CD8-positive, alpha-beta memory T cell (primary cell): Measurements from ENCODE around the gene SLC30A9. TPM values are rescaled to one million over a fixed set of nuclear protein-coding genes. Genes with fewer than 3 reads are reported as not detected.

ENCODE experiments used
- CTCF ChIA-PET: fragments of 350-600 bp; sonication (Branson Sonifier 250); formaldehyde crosslinking; loops from one replicate; lab custom pipeline; 2021; ENCODE audit warnings: antibody characterized with exemption; lab: Charles Lee
- POLR2A ChIA-PET: fragments of 350-600 bp; sonication (Branson Sonifier 250); formaldehyde crosslinking; loops from one replicate; lab custom pipeline; 2021; ENCODE audit warnings: antibody characterized with exemption; lab: Charles Lee
- DNase-seq, 5 donors: peaks; one replicate each; pipeline versions ENCODE4 v3.0.0 to v3.0.0-alpha.2; 2020 to 2022; ENCODE audit warnings: mixed read lengths in 1 of 5
- H3K27ac ChIP-seq: one replicate; pipeline ENCODE4 v1.7.0; 2013; ENCODE audit warnings: low read depth, mild to moderate bottlenecking, low read length, moderate library complexity
- H3K27me3 ChIP-seq: 2 replicates; pipeline ENCODE4 v1.7.0; 2013; ENCODE audit warnings: low read length, mild to moderate bottlenecking; ENCODE audit not compliant: insufficient read depth, poor library complexity, severe bottlenecking
- H3K36me3 ChIP-seq: 2 replicates; pipeline ENCODE4 v1.7.0; 2013; ENCODE audit warnings: mild to moderate bottlenecking, low read length, moderate library complexity; ENCODE audit not compliant: insufficient read depth
- H3K4me1 ChIP-seq: 2 replicates; pipeline ENCODE4 v1.7.0; 2013; ENCODE audit warnings: mild to moderate bottlenecking, low read length, moderate library complexity; ENCODE audit not compliant: insufficient read depth
- H3K4me3 ChIP-seq: 2 replicates; pipeline ENCODE4 v1.7.0; 2013; ENCODE audit warnings: mild to moderate bottlenecking, low read length
- H3K9me3 ChIP-seq: 2 replicates; pipeline ENCODE4 v1.7.0; 2013; ENCODE audit warnings: mild to moderate bottlenecking, low read length
- H3K27ac Mint-ChIP-seq, 8 donors: one replicate each; pipeline ENCODE4 v1.8.0; 2020 to 2021; ENCODE audit warnings: mixed read lengths in 8 of 8, mild to moderate bottlenecking in 6 of 8, inconsistent platforms in 3 of 8, moderate library complexity in 3 of 8
- H3K27me3 Mint-ChIP-seq, 2 donors: one replicate each; pipeline ENCODE4 v1.8.0; 2020 to 2021; ENCODE audit warnings: mixed read lengths in 2 of 2, mild to moderate bottlenecking in 1 of 2, moderate library complexity in 1 of 2
- H3K36me3 Mint-ChIP-seq, 3 donors: one replicate each; pipeline ENCODE4 v1.8.0; 2020 to 2021; ENCODE audit warnings: mixed read lengths in 3 of 3, inconsistent platforms in 1 of 3, mild to moderate bottlenecking in 1 of 3
- H3K4me1 Mint-ChIP-seq, 3 donors: one replicate each; pipeline ENCODE4 v1.8.0; 2020 to 2021; ENCODE audit warnings: mixed read lengths in 3 of 3, inconsistent platforms in 1 of 3, mild to moderate bottlenecking in 1 of 3
- H3K4me3 Mint-ChIP-seq, 7 donors: one replicate each; pipeline ENCODE4 v1.8.0; 2020 to 2021; ENCODE audit warnings: mixed read lengths in 7 of 7, mild to moderate bottlenecking in 6 of 7, moderate library complexity in 4 of 7, inconsistent platforms in 2 of 7
- H3K9me3 Mint-ChIP-seq, 5 donors: one replicate each; pipeline ENCODE4 v1.8.0; 2020 to 2022; ENCODE audit warnings: mixed read lengths in 5 of 5, mild to moderate bottlenecking in 3 of 5, moderate library complexity in 2 of 5, inconsistent platforms in 1 of 5
- polyA plus RNA-seq: library from polyadenylated mRNA; unstranded; fragments of 300-500 nt; fragmentation: Illumina TruSeq; gene quantifications from one replicate; pipeline ENCODE4 v1.2.3, GENCODE V29; 2021
- total RNA-seq, 2 experiments: library from RNA; stranded (reverse); gene quantifications; one replicate each; pipeline ENCODE4 v1.2.3, GENCODE V29; 2021

The SLC30A9 gene
- total and polyA plus RNA-seq, 3 experiments from 2014 or later = 32.9 to 56.7 (median 54.3) TPM

DNA sequence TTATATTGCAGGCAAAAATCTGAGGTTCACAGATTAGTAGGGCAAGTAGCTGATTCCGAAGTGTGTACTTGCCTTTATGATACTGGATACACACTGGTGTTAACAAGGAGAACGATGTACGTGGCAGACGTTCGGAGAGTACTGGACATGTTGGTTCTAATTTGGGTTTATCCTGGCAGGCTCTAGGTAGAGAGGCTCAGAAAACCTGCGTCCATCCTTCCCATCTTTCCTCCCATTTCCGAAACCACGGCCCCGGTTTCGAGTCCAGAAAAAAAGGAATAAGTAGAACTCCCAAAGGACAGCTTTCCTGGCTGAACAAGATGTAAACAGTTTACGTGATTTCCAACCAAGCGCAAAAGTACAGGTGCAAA is 351 bp upstream of the SLC30A9 start:
- CTCF ChIA-PET = interaction anchor here (1.7 kb wide), 1 partner anchor 11 kb away, joined by 4 read pairs; no protein-coding TSS in a partner anchor
- peak overlapping the region; percentile 91 to 100 (median 98) for H3K4me3 Mint-ChIP-seq
- H3K27me3 ChIP-seq = no peaks in the 10 kb centered on the region
- H3K36me3 ChIP-seq = no peaks in the 10 kb centered on the region
- peak overlapping the region; percentile 95 for H3K27ac ChIP-seq
- peaks cover 0 to 6% of the 10 kb centered on the region in 2 donors for H3K27me3 Mint-ChIP-seq
- peaks cover 28 to 45% (median 35%) of the 10 kb centered on the region in 3 donors for H3K4me1 Mint-ChIP-seq
- peaks cover 0 to 13% (median 0%) of the 10 kb centered on the region in 3 donors for H3K36me3 Mint-ChIP-seq
- peaks cover 29% of the 10 kb centered on the region for H3K4me1 ChIP-seq
- no peaks in the 10 kb centered on the region for H3K9me3 ChIP-seq
- H3K27ac Mint-ChIP-seq = peak overlapping the region; percentile 93 to 100 (median 99)
- DNase-seq = no peak
- peak overlapping the region; percentile 89 for H3K4me3 ChIP-seq
- POLR2A ChIA-PET = interaction anchor here (0.6 to 1.7 kb wide), 3 partner anchors 26 to 83 kb away, joined by 3 to 6 read pairs (median 6); partner anchors contain the start of gene TMEM33
- H3K9me3 Mint-ChIP-seq = no peaks in the 10 kb centered on the region

DNA sequence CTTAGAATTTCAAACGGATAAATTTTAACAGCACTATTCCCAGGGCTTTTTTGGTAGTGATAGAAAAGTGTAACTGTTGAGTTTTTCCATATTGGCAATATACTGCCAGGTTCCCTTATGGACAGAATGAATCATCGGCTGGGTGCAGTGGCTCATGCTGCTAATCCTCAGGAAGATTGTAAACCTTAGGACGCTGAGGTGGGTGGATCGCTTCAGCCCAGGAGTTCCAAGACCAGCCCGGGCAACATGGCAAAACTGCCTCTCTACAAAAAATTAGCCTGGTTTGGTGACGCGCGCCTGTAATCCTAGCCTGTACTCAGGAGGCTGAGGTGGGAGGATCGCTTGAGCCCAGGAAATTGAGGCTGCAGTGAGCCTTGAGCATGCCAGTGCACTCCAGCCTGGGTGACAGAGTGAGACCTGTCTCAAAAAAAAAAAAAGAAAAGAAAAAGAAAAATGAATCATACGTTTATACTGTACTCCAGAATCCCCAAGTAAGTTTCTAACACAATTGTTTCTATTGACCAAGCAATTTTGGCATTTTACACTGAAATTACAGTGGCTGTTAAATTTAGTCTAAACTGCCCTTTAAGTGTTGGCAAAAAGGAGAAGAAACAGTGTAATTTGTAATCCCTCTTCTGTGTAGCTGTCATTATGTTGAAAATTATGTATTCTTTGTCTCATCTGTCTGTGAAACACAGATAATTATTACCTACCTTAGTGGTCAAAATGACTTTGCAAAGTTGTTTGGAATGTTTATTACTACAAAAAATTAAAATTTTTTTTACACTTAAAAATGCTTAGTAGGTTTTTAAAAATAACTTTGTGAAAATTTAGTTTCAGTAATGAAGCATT is 1.8 kb downstream of the SLC30A9 start:
- H3K4me3 Mint-ChIP-seq = peak overlapping the region; percentile 51 to 100 (median 97)
- CTCF ChIA-PET = interaction anchor here (1.7 kb wide), 1 partner anchor 9 kb away, joined by 4 read pairs; no protein-coding TSS in a partner anchor

DNA sequence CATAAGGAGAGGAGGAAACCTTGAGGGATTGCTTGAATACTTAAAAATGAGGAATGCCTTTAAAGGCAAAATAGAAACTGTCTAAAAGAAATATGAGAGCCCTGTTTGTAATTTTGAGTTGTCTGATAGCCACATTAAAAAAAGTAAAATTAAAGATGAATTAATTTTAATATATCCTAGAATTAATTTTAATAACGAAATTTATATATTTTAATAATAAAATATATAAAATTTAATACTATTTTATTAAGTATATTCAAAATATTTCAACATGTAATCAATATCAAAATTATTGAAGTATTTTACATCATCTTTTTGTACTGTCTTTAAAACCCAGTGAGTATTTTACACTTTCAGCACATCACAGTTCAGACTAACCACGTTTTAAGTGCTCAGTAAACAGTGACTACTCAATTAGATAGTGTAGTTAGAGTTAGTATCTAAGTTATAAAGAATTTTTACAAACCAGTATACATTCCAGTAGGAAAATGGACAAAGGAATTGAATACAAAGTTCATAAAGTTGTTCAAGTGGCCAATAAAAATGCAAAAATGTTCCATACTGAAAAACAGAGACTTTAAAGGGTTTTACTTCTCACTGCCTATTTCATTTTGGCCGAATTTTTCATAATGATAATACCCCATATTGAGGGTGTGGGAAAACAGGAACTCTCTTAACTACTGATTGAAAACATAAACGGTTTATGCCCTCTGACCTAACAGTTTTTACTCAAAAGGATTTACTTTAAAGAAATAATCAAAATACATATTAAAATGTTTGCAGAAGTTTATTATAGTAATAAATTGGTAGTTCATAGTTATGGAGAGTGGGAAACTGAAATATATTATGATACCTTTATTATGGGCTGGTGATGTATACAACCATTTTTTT is 2.9 kb downstream of the SLC30A9 start:
- H3K27me3 ChIP-seq = no peaks in the 10 kb centered on the region
- H3K4me1 Mint-ChIP-seq = peaks cover 34 to 62% (median 51%) of the 10 kb centered on the region in 3 donors
- CTCF ChIA-PET = no interaction called here
- H3K4me3 Mint-ChIP-seq = peak overlapping the region in 2 of 7 donors; percentile 11 to 84
- no peak for DNase-seq
- H3K36me3 ChIP-seq = no peaks in the 10 kb centered on the region
- H3K27me3 Mint-ChIP-seq = peaks cover 0 to 4% of the 10 kb centered on the region in 2 donors
- H3K9me3 Mint-ChIP-seq = no peaks in the 10 kb centered on the region
- peak overlapping the region in 4 of 8 donors; percentile 23 to 51 (median 26) for H3K27ac Mint-ChIP-seq
- H3K9me3 ChIP-seq = no peaks in the 10 kb centered on the region
- H3K4me1 ChIP-seq = peaks cover 29% of the 10 kb centered on the region
- no peak overlapping the region for H3K4me3 ChIP-seq
- peak overlapping the region; percentile 14 for H3K27ac ChIP-seq
- POLR2A ChIA-PET = no interaction called here
- H3K36me3 Mint-ChIP-seq = peaks cover 0 to 17% (median 6%) of the 10 kb centered on the region in 3 donors

More for the DNA sequence above, 1.8 kb downstream of the SLC30A9 start:
- H3K27ac Mint-ChIP-seq = peak overlapping the region in 5 of 8 donors; percentile 26 to 100 (median 99)
- POLR2A ChIA-PET = no interaction called here
- peaks cover 0 to 14% (median 3%) of the 10 kb centered on the region in 3 donors for H3K36me3 Mint-ChIP-seq
- Histone ChIP-seq H3K4me1 (peaks cover 29% of the 10 kb centered on the region), H3K9me3 (no peaks in the 10 kb centered on the region), H3K4me3 (no peak overlapping the region), H3K36me3 (no peaks in the 10 kb centered on the region), H3K27ac (peak overlapping the region; percentile 14), H3K27me3 (no peaks in the 10 kb centered on the region)
- H3K4me1 Mint-ChIP-seq = peaks cover 32 to 57% (median 44%) of the 10 kb centered on the region in 3 donors
- no peaks in the 10 kb centered on the region for H3K9me3 Mint-ChIP-seq
- no peak for DNase-seq
- peaks cover 0 to 4% of the 10 kb centered on the region in 2 donors for H3K27me3 Mint-ChIP-seq

DNA sequence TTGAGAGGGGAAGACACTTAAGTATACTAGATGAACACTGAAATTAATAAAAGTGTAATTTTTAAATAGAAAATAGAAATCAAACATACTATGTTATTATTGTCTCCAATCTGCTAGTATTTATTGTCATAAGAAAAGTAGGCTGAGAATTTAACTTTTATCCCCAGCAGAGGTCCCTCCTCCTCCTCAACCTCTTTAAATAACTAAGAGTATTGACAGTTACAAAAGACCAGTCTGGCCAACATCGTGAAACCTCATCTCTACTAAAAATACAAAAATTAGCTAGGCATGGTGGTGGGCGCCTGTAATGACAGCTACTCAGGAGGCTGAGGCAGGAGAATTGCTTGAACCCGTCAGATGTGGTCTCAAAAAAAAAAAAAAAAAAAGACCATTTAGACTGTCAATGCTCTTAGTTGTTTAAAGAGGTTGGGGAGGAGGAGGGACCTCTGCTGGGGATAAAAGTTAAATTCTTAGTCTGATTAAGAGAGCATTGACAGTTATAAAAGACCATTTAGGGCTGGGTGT is 4.2 kb downstream of the SLC30A9 start:
- Histone ChIP-seq H3K27me3 (no peaks in the 10 kb centered on the region), H3K4me3 (no peak overlapping the region), H3K36me3 (no peaks in the 10 kb centered on the region), H3K4me1 (peaks cover 27% of the 10 kb centered on the region), H3K27ac (no peak overlapping the region), H3K9me3 (no peaks in the 10 kb centered on the region)
- peaks cover 0 to 20% (median 6%) of the 10 kb centered on the region in 3 donors for H3K36me3 Mint-ChIP-seq
- peak in 1 of 5 donors; percentile 2 for DNase-seq
- peak overlapping the region in 3 of 8 donors; percentile 2 to 29 (median 23) for H3K27ac Mint-ChIP-seq
- CTCF ChIA-PET = no interaction called here
- no peaks in the 10 kb centered on the region for H3K9me3 Mint-ChIP-seq
- peaks cover 0 to 4% of the 10 kb centered on the region in 2 donors for H3K27me3 Mint-ChIP-seq
- H3K4me3 Mint-ChIP-seq = peak overlapping the region in 1 of 7 donors; percentile 75
- H3K4me1 Mint-ChIP-seq = peaks cover 35 to 66% (median 57%) of the 10 kb centered on the region in 3 donors
- POLR2A ChIA-PET = no interaction called here

DNA sequence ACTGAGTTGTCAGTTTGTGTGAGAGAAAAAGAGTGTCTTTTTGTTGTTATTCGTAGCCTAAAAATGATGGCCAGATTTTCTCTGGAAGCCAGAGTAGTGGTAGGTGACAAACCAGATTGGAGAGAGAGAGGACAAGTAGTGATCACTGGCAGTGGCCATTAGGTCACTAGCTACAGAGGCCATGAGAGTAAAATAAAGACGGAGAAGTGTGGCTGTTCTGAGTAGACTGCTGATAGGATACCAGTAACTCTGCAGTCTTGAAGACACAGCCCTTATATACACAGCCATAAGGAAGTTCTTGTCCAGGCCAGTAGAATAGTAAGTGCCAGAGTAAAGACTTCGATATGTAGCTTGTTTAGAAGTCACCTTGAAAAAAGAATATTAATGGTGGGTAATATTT is 7.7 kb downstream of the SLC30A9 start:
- Histone ChIP-seq H3K27me3 (no peaks in the 10 kb centered on the region), H3K36me3 (no peaks in the 10 kb centered on the region), H3K4me1 (peaks cover 4% of the 10 kb centered on the region), H3K9me3 (no peaks in the 10 kb centered on the region), H3K4me3 (no peak overlapping the region), H3K27ac (no peak overlapping the region)
- no peak overlapping the region for H3K4me3 Mint-ChIP-seq
- DNase-seq = no peak
- peaks cover 0 to 25% (median 11%) of the 10 kb centered on the region in 3 donors for H3K36me3 Mint-ChIP-seq
- H3K4me1 Mint-ChIP-seq = peaks cover 33 to 62% (median 59%) of the 10 kb centered on the region in 3 donors
- ChIA-PET POLR2A (no interaction called here), CTCF (no interaction called here)
- H3K27me3 Mint-ChIP-seq = no peaks in the 10 kb centered on the region
- H3K27ac Mint-ChIP-seq = no peak overlapping the region
- H3K9me3 Mint-ChIP-seq = no peaks in the 10 kb centered on the region

DNA sequence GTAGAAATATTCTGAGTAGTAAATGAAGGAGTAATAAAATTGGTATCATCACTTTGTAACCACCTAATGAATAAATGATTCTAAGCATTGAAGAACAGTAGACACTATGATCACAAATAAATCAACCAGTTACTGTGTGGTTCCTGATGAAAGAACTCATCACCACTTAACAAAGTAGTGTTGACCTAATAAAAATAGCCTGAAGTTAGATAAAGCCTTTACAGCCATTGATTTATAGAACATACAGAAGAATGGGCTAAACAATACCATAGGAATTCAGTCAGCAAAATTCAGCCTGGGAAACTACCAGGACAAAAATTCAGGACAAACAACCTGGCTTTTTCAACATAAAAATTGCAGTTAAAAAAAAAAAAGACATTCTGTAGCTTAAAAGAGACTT is 9.0 kb downstream of the SLC30A9 start:
- Histone ChIP-seq H3K9me3 (no peaks in the 10 kb centered on the region), H3K27me3 (no peaks in the 10 kb centered on the region), H3K4me3 (no peak overlapping the region), H3K4me1 (no peaks in the 10 kb centered on the region), H3K36me3 (no peaks in the 10 kb centered on the region), H3K27ac (no peak overlapping the region)
- POLR2A ChIA-PET = no interaction called here
- H3K27me3 Mint-ChIP-seq = no peaks in the 10 kb centered on the region
- DNase-seq = no peak
- peaks cover 42 to 70% (median 69%) of the 10 kb centered on the region in 3 donors for H3K4me1 Mint-ChIP-seq
- H3K4me3 Mint-ChIP-seq = no peak overlapping the region
- H3K36me3 Mint-ChIP-seq = peaks cover 5 to 38% (median 21%) of the 10 kb centered on the region in 3 donors
- no peak overlapping the region for H3K27ac Mint-ChIP-seq
- no peaks in the 10 kb centered on the region for H3K9me3 Mint-ChIP-seq
- CTCF ChIA-PET = no interaction called here

DNA sequence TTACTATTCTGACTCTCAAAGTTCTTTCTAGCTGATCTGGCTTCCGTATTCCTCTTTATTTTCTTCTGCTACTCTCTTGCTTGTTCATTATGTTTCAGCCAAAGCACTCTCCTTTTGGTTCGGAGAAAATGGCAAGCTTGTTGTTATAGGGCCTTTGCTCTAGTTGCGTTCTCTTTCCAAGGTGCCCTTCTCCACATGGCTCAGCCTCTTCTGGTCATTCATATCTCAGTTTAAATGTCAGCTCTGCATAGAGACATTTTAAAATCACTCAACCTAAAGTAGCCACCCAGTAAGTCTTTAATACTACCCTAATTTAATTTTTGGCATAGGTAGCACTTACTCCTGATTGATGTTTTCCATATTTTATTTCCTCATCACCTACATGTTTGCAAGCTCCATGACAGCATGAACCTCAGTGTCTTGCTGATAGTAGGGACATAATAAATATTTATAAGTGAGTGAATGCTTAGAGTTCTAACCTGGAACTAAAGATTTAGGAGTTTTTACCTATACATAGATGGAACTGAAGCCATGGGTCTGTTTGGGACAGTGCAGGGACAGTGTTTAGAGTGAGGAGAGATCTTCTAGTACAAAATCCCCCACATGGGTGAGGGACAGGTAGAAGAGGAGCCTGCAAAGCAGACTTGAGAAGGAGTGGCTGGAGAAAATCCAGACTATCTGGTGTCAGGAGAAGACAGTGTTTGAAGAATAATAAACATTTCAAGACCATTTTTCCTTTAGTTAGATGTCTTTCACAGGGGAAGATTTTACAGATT is 17.9 kb downstream of the SLC30A9 start:
- H3K4me3 ChIP-seq = no peak overlapping the region
- no peaks in the 10 kb centered on the region for H3K9me3 ChIP-seq
- H3K4me1 ChIP-seq = no peaks in the 10 kb centered on the region
- peaks cover 50 to 79% (median 67%) of the 10 kb centered on the region in 3 donors for H3K4me1 Mint-ChIP-seq
- peak overlapping the region in 2 of 8 donors; percentile 13 to 34 for H3K27ac Mint-ChIP-seq
- ChIA-PET CTCF (no interaction called here), POLR2A (no interaction called here)
- H3K9me3 Mint-ChIP-seq = no peaks in the 10 kb centered on the region
- no peak overlapping the region for H3K27ac ChIP-seq
- H3K27me3 Mint-ChIP-seq = no peaks in the 10 kb centered on the region
- H3K4me3 Mint-ChIP-seq = no peak overlapping the region
- DNase-seq = no peak
- H3K27me3 ChIP-seq = no peaks in the 10 kb centered on the region
- H3K36me3 Mint-ChIP-seq = peaks cover 20 to 72% (median 33%) of the 10 kb centered on the region in 3 donors
- no peaks in the 10 kb centered on the region for H3K36me3 ChIP-seq
